GM12878 (cell line): ENCODE data around the gene PFKL. TPM values are rescaled to one million over a fixed set of nuclear protein-coding genes. Genes with fewer than 3 reads are reported as not detected.
A peak's percentile ranks its signal among the peaks of the same experiment; 100 is the strongest.

Experiments used
- ATAC-seq: fragments of 200-7000 bp; cut with Tn5 transposase; 3 replicates; pipeline ENCODE4 v1.9.1; 2020; ENCODE audit warnings: mild to moderate bottlenecking, moderate library complexity
- BruUV-seq: library from RNA; stranded (reverse); fragments of 400-500 nt; replicated peaks from 2 replicates; lab custom pipeline; 2021; lab: Mats Ljungman, UMichigan
- CTCF ChIA-PET: fragments of 300-600 bp; sonication (Branson Sonifier 250); formaldehyde crosslinking; extraction: SDS; loops from one replicate; lab custom pipeline; 2021; ENCODE audit warnings: inconsistent platforms; lab: Yijun Ruan, JAX
- POLR2A ChIA-PET: fragments of 350-600 bp; formaldehyde crosslinking; extraction: SDS; loops from one replicate; lab custom pipeline; 2021; ENCODE audit warnings: inconsistent platforms; lab: Charles Lee
- RAD21 ChIA-PET: fragments of 300-600 bp; sonication (Branson Sonifier 250); formaldehyde crosslinking; loops from one replicate; lab custom pipeline; 2023; ENCODE audit warnings: antibody characterized with exemption; ENCODE audit not compliant: unreplicated experiment; lab: Charles Lee
- SMC1A ChIA-PET: fragments of 300-600 bp; sonication (Branson Sonifier 250); formaldehyde crosslinking; loops from one replicate; lab custom pipeline; 2023; ENCODE audit not compliant: unreplicated experiment, uncharacterized antibody; lab: Charles Lee
- DNase-seq: peaks from one replicate; pipeline ENCODE4 v3.0.0-alpha.2; 2011; ENCODE audit warnings: low read depth, low spot score
- FAIRE-seq: peaks from 3 replicates; lab custom pipeline; 2011; peaks lifted over from hg19 to GRCh38; lab: Jason Lieb, UNC
- H2AFZ ChIP-seq: 2 replicates; pipeline ENCODE4 v1.6.0; 2011; ENCODE audit warnings: low read depth, low read length, control low read depth; ENCODE audit not compliant: control insufficient read depth
- H3K27ac ChIP-seq: 2 replicates; pipeline ENCODE4 v1.5.1; 2011; ENCODE audit warnings: control low read depth; ENCODE audit not compliant: control insufficient read depth, insufficient read depth
- H3K27me3 ChIP-seq, 2 experiments: replicated peaks in 1 of 2; 2 replicates each; pipeline versions ENCODE4 v1.6.0 to v1.6.1; 2011; ENCODE audit warnings: low read length in 1 of 2; ENCODE audit not compliant: control insufficient read depth in 2 of 2, insufficient read depth in 2 of 2
- H3K36me3 ChIP-seq, 2 experiments: 2 replicates each; pipeline ENCODE4 v1.5.1; 2011; ENCODE audit warnings: low read length in 1 of 2; ENCODE audit not compliant: control insufficient read depth in 2 of 2, insufficient read depth in 2 of 2
- H3K4me1 ChIP-seq: 2 replicates; pipeline ENCODE4 v1.6.1; 2011; ENCODE audit warnings: mild to moderate bottlenecking, low read length, moderate library complexity, mixed read lengths; ENCODE audit not compliant: control insufficient read depth, insufficient read depth
- H3K4me2 ChIP-seq: 2 replicates; pipeline ENCODE4 v1.6.0; 2011; ENCODE audit warnings: control low read depth; ENCODE audit not compliant: control insufficient read depth, insufficient read depth
- H3K4me3 ChIP-seq: fragments of 200-600 bp; sonication (generic); 2 replicates; pipeline ENCODE4 v1.5.1; 2016
- H3K79me2 ChIP-seq: 2 replicates; pipeline ENCODE4 v1.6.0; 2011; ENCODE audit warnings: low read length; ENCODE audit not compliant: control insufficient read depth, insufficient read depth
- H3K9ac ChIP-seq: 2 replicates; pipeline ENCODE4 v1.8.0; 2011; ENCODE audit warnings: low read length, control low read depth, mixed read lengths; ENCODE audit not compliant: control insufficient read depth, insufficient read depth
- H3K9me3 ChIP-seq: replicated peaks from 3 replicates; pipeline ENCODE4 v1.5.1; 2011; ENCODE audit warnings: mild to moderate bottlenecking, low read length; ENCODE audit not compliant: control insufficient read depth, insufficient read depth
- H4K20me1 ChIP-seq: 2 replicates; pipeline ENCODE4 v1.6.0; 2011; ENCODE audit not compliant: control insufficient read depth, insufficient read depth
- BCL3 ChIP-seq: IDR thresholded peaks from 2 replicates; pipeline ENCODE4 v1.6.1; 2011; ENCODE audit warnings: borderline replicate concordance, low read depth, mild to moderate bottlenecking, moderate library complexity, low read length; ENCODE audit not compliant: insufficient read depth, poor library complexity, severe bottlenecking
- CTCF ChIP-seq, 3 experiments: IDR thresholded peaks in 2 of 3; conservative IDR thresholded peaks in 1 of 3; 2 replicates each; pipeline ENCODE4 v1.5.1; 2011; ENCODE audit warnings: low read depth in 3 of 3, low read length in 3 of 3, mild to moderate bottlenecking in 3 of 3, control low read depth in 2 of 3, moderate library complexity in 2 of 3, inconsistent platforms in 1 of 3, mixed read lengths in 1 of 3; ENCODE audit not compliant: control insufficient read depth in 2 of 3, insufficient read depth in 1 of 3; ENCODE audit errors: extremely low read depth in 1 of 3
- E2F8 ChIP-seq: fragments of 450-650 bp; IDR thresholded peaks from 2 replicates; pipeline ENCODE4 v1.6.1; 2018; ENCODE audit warnings: mild to moderate bottlenecking, low read depth, moderate library complexity; ENCODE audit not compliant: partially characterized antibody
- MEF2A ChIP-seq: IDR thresholded peaks from 2 replicates; pipeline ENCODE4 v1.6.1; 2011; ENCODE audit warnings: low read depth, mild to moderate bottlenecking, low read length, moderate library complexity; ENCODE audit not compliant: insufficient read depth
- NFIC ChIP-seq: IDR thresholded peaks from 2 replicates; pipeline ENCODE4 v1.6.1; 2012; ENCODE audit warnings: low read depth, mild to moderate bottlenecking, inconsistent platforms, low read length, moderate library complexity
- PBX3 ChIP-seq: IDR thresholded peaks from 2 replicates; pipeline ENCODE4 v1.6.1; 2011; ENCODE audit warnings: mild to moderate bottlenecking, low read depth, low read length, moderate library complexity; ENCODE audit not compliant: insufficient replicate concordance
- POLR2A ChIP-seq: IDR thresholded peaks from 2 replicates; pipeline ENCODE4 v1.6.1; 2011; ENCODE audit warnings: low read depth, mild to moderate bottlenecking, low read length
- RAD21 ChIP-seq: IDR thresholded peaks from 2 replicates; pipeline ENCODE4 v1.6.1; 2011; ENCODE audit warnings: mild to moderate bottlenecking, low read depth, low read length, moderate library complexity; ENCODE audit not compliant: insufficient read depth
- TCF3 ChIP-seq: IDR thresholded peaks from 2 replicates; pipeline ENCODE4 v1.6.1; 2012; ENCODE audit warnings: low read depth, mild to moderate bottlenecking, low read length, borderline replicate concordance; ENCODE audit not compliant: insufficient read depth
- ZNF207 ChIP-seq: fragments of 450-650 bp; IDR thresholded peaks from 2 replicates; pipeline ENCODE4 v1.6.1; 2014; ENCODE audit warnings: antibody characterized with exemption, mild to moderate bottlenecking, borderline replicate concordance
- WGBS: methylation state at CpG from one replicate; pipeline ENCODE4 v1.1.6; 2016; ENCODE audit warnings: low lambda C conversion rate; ENCODE audit not compliant: insufficient replicate concordance, insufficient coverage; ENCODE audit errors: missing lambda C conversion rate; 5-methylcytosine and 5-hydroxymethylcytosine counted together
- in situ Hi-C: fragments of 300-500 bp; cut with MboI; formaldehyde crosslinking; loops from 9 replicates; pipeline ENCODE4 v1.14.3; 2018; ENCODE audit warnings: mixed read lengths
- intact Hi-C: fragments of 100-400 bp; cut with micrococcal nuclease; formaldehyde crosslinking; loops from one replicate; pipeline ENCODE4 v1.14.2; 2022; ENCODE audit not compliant: unreplicated experiment
- polyA plus RNA-seq, 11 experiments: library from polyadenylated mRNA; depleted of rRNA in 4 of 11; unstranded in 6 of 11; stranded (reverse) in 5 of 11; fragments of >200 nt; fragmentation: Nextera tagmentation in 4 of 11; fragmentation: Illumina TruSeq in 1 of 11; extraction: Ambion mirVana in 4 of 11; extraction: Trizol in 1 of 11; gene quantifications; 1 replicate in 1 of 11; 2 replicates in 10 of 11; pipeline versions ENCODE4 v1.2.1 to v1.2.3, GENCODE V29; 2011 to 2016; ENCODE audit warnings: inconsistent platforms in 2 of 11, missing spikeins in 2 of 11, low read depth in 1 of 11
- total RNA-seq, 4 experiments: library from RNA; depleted of rRNA in 3 of 4; stranded (reverse); fragments of >200 nt in 3 of 4; fragmentation: Illumina TruSeq in 1 of 4; extraction: Trizol in 1 of 4; gene quantifications; 2 replicates each; pipeline versions ENCODE4 v1.2.1 to v1.2.3, GENCODE V29; 2013 to 2021

PFKL gene
- total and polyA plus RNA-seq, 10 of the 15 experiments (the other 5 are each of a cell fraction or from before 2014, with no cell fraction given): 1.2 to 192 (median 112) TPM

- ChIA-PET SMC1A (no interaction called here), POLR2A (no interaction called here), RAD21 (no interaction called here), CTCF (no interaction called here)
- Histone ChIP-seq H2AFZ (no peak overlapping the region), H3K79me2 (peaks cover 2% of the 10 kb centered on the region; the same call in 1 of the 2 replicates), H3K4me1 (no peaks in the 10 kb centered on the region), H3K9me3 (no peaks in the 10 kb centered on the region), H3K4me3 (no peak overlapping the region), H3K36me3 (peaks cover 12 to 41% of the 10 kb centered on the region in 2 experiments; a peak in 3 of 4 replicates), H4K20me1 (no peaks in the 10 kb centered on the region; the same call in 1 of the 2 replicates), H3K27me3 (no peaks in the 10 kb centered on the region), H3K9ac (no peak overlapping the region), H3K4me2 (no peak overlapping the region), H3K27ac (no peak overlapping the region)
- no peak for DNase-seq
- in situ Hi-C loops: no loop called here
- no peak for FAIRE-seq
- intact Hi-C loops: no loop called here
- ATAC-seq: peak; percentile 48; the same call in 2 of the 3 replicates
- no peak for TF ChIP-seq MEF2A
- TF ChIP-seq NFIC: 0 out of 2 replicates have a peak, but pooled peaks have one; percentile 19
- TF ChIP-seq TCF3: 0 out of 2 replicates have a peak, but pooled peaks have one; percentile 25
- peak; percentile 26 for TF ChIP-seq RAD21
- TF ChIP-seq ZNF207: no peak
- TF ChIP-seq CTCF (IDR thresholded peaks at IDR 0.05 in 2 of 3, conservative IDR thresholded peaks at IDR 0.05 in 1 of 3; ENCODE audit: control insufficient read depth in 2 of 3, extremely low read depth in 1 of 3, insufficient read depth in 1 of 3, low read depth in 3 of 3, low read length in 3 of 3): peak in 2 of 3 experiments; percentile 12 to 26; a peak in 2 of 6 replicates
- TF ChIP-seq BCL3: peak; percentile 97
- peak; percentile 53; the same call in 1 of the 2 replicates for TF ChIP-seq POLR2A
- no peak for TF ChIP-seq E2F8
- TF ChIP-seq PBX3: peak; percentile 59
- whole genome bisulfite sequencing: 90% methylated on average over 28 of the region's 28 CpGs
- TSS peak; percentile 20 for BruUV-seq
These were observed 11.0 kb downstream of the PFKL start for GRCh38 chr21:44310628-44311507.
